Neural progenitor cell (in vitro differentiated cells): ENCODE results near the gene LYPD5. TPM values are rescaled to one million over a fixed set of nuclear protein-coding genes. Genes with fewer than 3 reads are reported as not detected.
A peak's percentile ranks its signal among the peaks of the same experiment; 100 is the strongest.

Experiments
- DNase-seq: peaks from one replicate; pipeline ENCODE4 v3.0.0-alpha.2; 2016; ENCODE audit warnings: low spot score
- H2AFZ ChIP-seq: fragments of 200-600 bp; sonication (generic); replicated peaks from 2 replicates; pipeline ENCODE4 v1.6.1; 2016; ENCODE audit warnings: antibody characterized with exemption
- H3F3A ChIP-seq: fragments of 200-600 bp; sonication (generic); 2 replicates; pipeline ENCODE4 v1.6.1; 2016; ENCODE audit warnings: antibody characterized with exemption, low read depth
- H3K27ac ChIP-seq: fragments of 200-600 bp; sonication (generic); 2 replicates; pipeline ENCODE4 v1.5.1; 2016; ENCODE audit warnings: mild to moderate bottlenecking
- H3K27me3 ChIP-seq: fragments of 200-600 bp; sonication (generic); 2 replicates; pipeline ENCODE4 v1.6.1; 2016; ENCODE audit warnings: mild to moderate bottlenecking, moderate library complexity
- H3K36me3 ChIP-seq: fragments of 200-600 bp; sonication (generic); 2 replicates; pipeline ENCODE4 v1.5.1; 2016
- H3K4me1 ChIP-seq: fragments of 200-600 bp; sonication (generic); 2 replicates; pipeline ENCODE4 v1.6.1; 2016; ENCODE audit warnings: mixed run types
- H3K4me2 ChIP-seq: fragments of 200-600 bp; sonication (generic); 2 replicates; pipeline ENCODE4 v1.6.1; 2016
- H3K4me3 ChIP-seq: fragments of 200-600 bp; sonication (generic); 2 replicates; pipeline ENCODE4 v1.5.1; 2016
- H3K79me2 ChIP-seq: fragments of 200-600 bp; sonication (generic); 2 replicates; pipeline ENCODE4 v1.6.1; 2016; ENCODE audit warnings: low read depth
- H3K9ac ChIP-seq: fragments of 200-600 bp; sonication (generic); 2 replicates; pipeline ENCODE4 v1.6.1; 2016
- H3K9me3 ChIP-seq: fragments of 200-600 bp; sonication (generic); 2 replicates; pipeline ENCODE4 v1.5.1; 2016; ENCODE audit warnings: low read depth
- H4K20me1 ChIP-seq: fragments of 200-600 bp; sonication (generic); 2 replicates; pipeline ENCODE4 v1.6.1; 2016; ENCODE audit warnings: low read depth
- H3K27ac Mint-ChIP-seq: 3 replicates; pipeline ENCODE4 v1.8.0; 2021; ENCODE audit warnings: mixed read lengths
- H3K27me3 Mint-ChIP-seq: 2 replicates; pipeline ENCODE4 v1.8.0; 2022; ENCODE audit warnings: low read depth, mild to moderate bottlenecking, inconsistent platforms, moderate library complexity, mixed read lengths; ENCODE audit not compliant: insufficient read depth
- H3K36me3 Mint-ChIP-seq: 3 replicates; pipeline ENCODE4 v1.8.0; 2021; ENCODE audit warnings: mixed read lengths
- H3K4me1 Mint-ChIP-seq: 3 replicates; pipeline ENCODE4 v1.8.0; 2021; ENCODE audit warnings: mixed read lengths
- H3K4me3 Mint-ChIP-seq: 3 replicates; pipeline ENCODE4 v1.8.0; 2021; ENCODE audit warnings: mild to moderate bottlenecking, moderate library complexity, mixed read lengths
- H3K9me3 Mint-ChIP-seq: 3 replicates; pipeline ENCODE4 v1.8.0; 2020; ENCODE audit warnings: mixed read lengths
- EZH2 ChIP-seq: fragments of 200-600 bp; sonication (generic); IDR thresholded peaks from 2 replicates; pipeline ENCODE4 v1.6.1; 2017; ENCODE audit warnings: antibody characterized with exemption, mild to moderate bottlenecking, moderate library complexity
- EZH2phosphoT487 ChIP-seq: fragments of 200-600 bp; sonication (generic); IDR thresholded peaks from 2 replicates; pipeline ENCODE4 v1.6.1; 2017; ENCODE audit warnings: antibody characterized with exemption
- total RNA-seq: library from RNA; depleted of rRNA; stranded (reverse); fragments of >200 nt; gene quantifications from 2 replicates; pipeline ENCODE4 v1.2.3, GENCODE V29; 2015; ENCODE audit warnings: low replicate concordance
- TF ChIP-seq, protein P1 (sequence below): fragments of 200-600 bp; sonication (generic); IDR thresholded peaks from 2 replicates; pipeline ENCODE4 v1.5.1; 2017; ENCODE audit warnings: antibody characterized with exemption, mild to moderate bottlenecking

The LYPD5 gene
- total RNA-seq, 1 donor from 2014 or later, result not detected

DNA sequence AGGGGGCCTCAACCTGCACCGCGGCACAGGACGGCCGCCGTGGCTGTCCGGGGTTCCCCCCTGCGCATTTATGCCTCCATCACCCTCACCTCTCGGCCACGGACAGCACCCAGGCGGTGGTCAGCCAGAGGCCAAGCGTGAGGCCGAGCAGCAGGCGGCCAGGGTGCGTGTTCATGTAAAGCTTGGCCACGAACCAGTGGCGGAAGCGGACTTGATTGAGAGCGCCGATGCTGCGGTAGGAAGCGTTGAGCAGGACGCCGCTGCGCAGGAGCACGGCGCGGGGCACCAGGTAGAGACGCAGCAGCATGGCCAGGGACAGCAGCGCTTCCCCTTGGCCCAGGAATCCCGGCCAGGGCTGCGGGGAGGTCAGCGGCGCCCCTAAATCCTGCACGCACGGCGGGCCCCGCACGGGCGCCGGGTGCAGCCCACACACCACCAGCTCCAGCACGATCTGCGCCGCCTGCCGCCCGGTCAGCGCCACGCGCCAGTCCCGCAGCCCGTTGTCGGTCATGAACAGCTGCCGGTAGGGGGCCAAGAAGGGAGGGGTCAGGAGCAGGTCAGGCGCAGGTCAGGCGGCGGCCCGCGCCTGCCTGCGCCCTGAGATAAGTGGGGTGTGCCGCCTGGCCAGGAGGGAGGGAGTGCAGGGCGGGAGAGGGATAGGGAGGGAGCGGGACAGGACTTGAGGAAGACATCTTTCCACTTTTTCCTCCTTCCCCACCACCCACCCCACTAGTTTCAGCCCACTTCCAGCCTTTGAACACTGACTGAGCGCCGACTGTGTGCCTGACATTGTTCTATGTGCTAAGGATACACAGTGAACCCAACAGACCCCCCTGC is 27.9 kb downstream of the LYPD5 start:
- H3K36me3 Mint-ChIP-seq, result no peaks in the 10 kb centered on the region
- peaks cover 3% of the 10 kb centered on the region for H3K9me3 Mint-ChIP-seq
- Histone ChIP-seq H3F3A (peaks cover 12% of the 10 kb centered on the region), H3K79me2 (no peaks in the 10 kb centered on the region), H3K4me1 (peaks cover 19% of the 10 kb centered on the region), H3K27me3 (peaks cover 77% of the 10 kb centered on the region), H3K9me3 (no peaks in the 10 kb centered on the region), H3K9ac (no peak overlapping the region), H3K4me3 (peak overlapping the region; percentile 45), H3K27ac (no peak overlapping the region), H2AFZ (peak overlapping the region; percentile 79), H3K4me2 (peak overlapping the region; percentile 85), H3K36me3 (no peaks in the 10 kb centered on the region), H4K20me1 (no peaks in the 10 kb centered on the region)
- DNase-seq, result peak; percentile 85
- TF ChIP-seq EZH2, result peak; percentile 90
- TF ChIP-seq, protein P1, sequence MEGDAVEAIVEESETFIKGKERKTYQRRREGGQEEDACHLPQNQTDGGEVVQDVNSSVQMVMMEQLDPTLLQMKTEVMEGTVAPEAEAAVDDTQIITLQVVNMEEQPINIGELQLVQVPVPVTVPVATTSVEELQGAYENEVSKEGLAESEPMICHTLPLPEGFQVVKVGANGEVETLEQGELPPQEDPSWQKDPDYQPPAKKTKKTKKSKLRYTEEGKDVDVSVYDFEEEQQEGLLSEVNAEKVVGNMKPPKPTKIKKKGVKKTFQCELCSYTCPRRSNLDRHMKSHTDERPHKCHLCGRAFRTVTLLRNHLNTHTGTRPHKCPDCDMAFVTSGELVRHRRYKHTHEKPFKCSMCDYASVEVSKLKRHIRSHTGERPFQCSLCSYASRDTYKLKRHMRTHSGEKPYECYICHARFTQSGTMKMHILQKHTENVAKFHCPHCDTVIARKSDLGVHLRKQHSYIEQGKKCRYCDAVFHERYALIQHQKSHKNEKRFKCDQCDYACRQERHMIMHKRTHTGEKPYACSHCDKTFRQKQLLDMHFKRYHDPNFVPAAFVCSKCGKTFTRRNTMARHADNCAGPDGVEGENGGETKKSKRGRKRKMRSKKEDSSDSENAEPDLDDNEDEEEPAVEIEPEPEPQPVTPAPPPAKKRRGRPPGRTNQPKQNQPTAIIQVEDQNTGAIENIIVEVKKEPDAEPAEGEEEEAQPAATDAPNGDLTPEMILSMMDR, result peak; percentile 63
- TF ChIP-seq EZH2phosphoT487, result peak; percentile 64
- peak overlapping the region; percentile 79 for H3K4me3 Mint-ChIP-seq
- peaks cover 49% of the 10 kb centered on the region for H3K27me3 Mint-ChIP-seq
- H3K27ac Mint-ChIP-seq, result no peak overlapping the region
- H3K4me1 Mint-ChIP-seq, result peaks cover 34% of the 10 kb centered on the region

- no peak overlapping the region for H3K27ac Mint-ChIP-seq
- no peaks in the 10 kb centered on the region for H3K9me3 ChIP-seq
- H3K9me3 Mint-ChIP-seq, result peaks cover 3% of the 10 kb centered on the region
- H4K20me1 ChIP-seq, result no peaks in the 10 kb centered on the region
- no peaks in the 10 kb centered on the region for H3K36me3 ChIP-seq
- peak overlapping the region; percentile 79 for H2AFZ ChIP-seq
- DNase-seq, result peak; percentile 36
- peaks cover 83% of the 10 kb centered on the region for H3K27me3 ChIP-seq
- no peaks in the 10 kb centered on the region for H3K79me2 ChIP-seq
- H3K27ac ChIP-seq, result no peak overlapping the region
- peaks cover 12% of the 10 kb centered on the region for H3F3A ChIP-seq
- H3K4me1 ChIP-seq, result peaks cover 19% of the 10 kb centered on the region
- no peaks in the 10 kb centered on the region for H3K36me3 Mint-ChIP-seq
- peak overlapping the region; percentile 79 for H3K4me3 Mint-ChIP-seq
- H3K4me2 ChIP-seq, result peak overlapping the region; percentile 85
- H3K27me3 Mint-ChIP-seq, result peaks cover 52% of the 10 kb centered on the region
- peak overlapping the region; percentile 45 for H3K4me3 ChIP-seq
- TF ChIP-seq EZH2phosphoT487, result no peak
- no peak for TF ChIP-seq EZH2
- peaks cover 33% of the 10 kb centered on the region for H3K4me1 Mint-ChIP-seq
- H3K9ac ChIP-seq, result no peak overlapping the region
Measured at GRCh38 chr19:43773725-43774102, 28.5 kb downstream of the LYPD5 start.

- H3K36me3 Mint-ChIP-seq, result no peaks in the 10 kb centered on the region
- Histone ChIP-seq H3K79me2 (no peaks in the 10 kb centered on the region), H3K9ac (no peak overlapping the region), H3K4me2 (no peak overlapping the region), H3K27me3 (peaks cover 52% of the 10 kb centered on the region), H3K36me3 (no peaks in the 10 kb centered on the region), H4K20me1 (no peaks in the 10 kb centered on the region), H3K27ac (no peak overlapping the region), H2AFZ (no peak overlapping the region), H3K4me3 (no peak overlapping the region), H3F3A (peaks cover 7% of the 10 kb centered on the region), H3K9me3 (no peaks in the 10 kb centered on the region), H3K4me1 (peaks cover 11% of the 10 kb centered on the region)
- H3K9me3 Mint-ChIP-seq, result no peaks in the 10 kb centered on the region
- H3K4me3 Mint-ChIP-seq, result no peak overlapping the region
- DNase-seq, result no peak
- peak overlapping the region; percentile 69 for H3K27ac Mint-ChIP-seq
- TF ChIP-seq, protein P1, result no peak
- TF ChIP-seq EZH2phosphoT487 (no peak), EZH2 (no peak)
- peaks cover 12% of the 10 kb centered on the region for H3K4me1 Mint-ChIP-seq
- peaks cover 35% of the 10 kb centered on the region for H3K27me3 Mint-ChIP-seq
Measured at GRCh38 chr19:43769256-43769655, 33.0 kb downstream of the LYPD5 start.
